ENCODE measurements around the gene SPINK6.

DNA sequence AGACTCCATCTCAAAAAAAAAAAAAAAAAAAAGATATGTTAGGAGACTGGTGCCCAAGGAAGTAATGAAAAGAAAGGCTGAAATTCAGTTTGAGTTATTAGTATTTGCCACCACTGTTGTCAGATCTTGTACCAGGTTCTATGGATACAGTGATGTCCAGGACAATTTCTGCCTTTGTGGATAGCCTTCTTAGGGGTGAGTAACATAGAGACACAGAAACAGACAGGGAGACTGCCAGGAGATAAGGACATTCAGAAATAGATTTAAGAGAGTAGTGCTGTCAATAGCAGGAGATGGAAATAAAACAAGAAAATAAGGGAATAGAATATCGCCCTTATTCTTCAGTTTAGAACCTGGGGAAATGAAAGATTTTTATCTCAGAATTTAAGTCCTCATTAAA is 40.8 kb upstream of the SPINK6 start:
- TF ChIP-seq JUN (IDR thresholded peaks at IDR 0.05) (no peak), RFX5 (IDR thresholded peaks at IDR 0.05) (no peak), FOSL2 (IDR thresholded peaks at IDR 0.05) (no peak), FOSL2 (CRISPR knock-in tag; IDR thresholded peaks at IDR 0.05) (no peak), MAFK (IDR thresholded peaks at IDR 0.05; ENCODE audit: partially characterized antibody) (no peak), EP300 (IDR thresholded peaks at IDR 0.05) (no peak), SMC3 (IDR thresholded peaks at IDR 0.05) (no peak), MYC (IDR thresholded peaks at IDR 0.05; ENCODE audit: borderline replicate concordance, low read length) (no peak), ESRRA (IDR thresholded peaks at IDR 0.05; ENCODE audit: borderline replicate concordance, low read length) (no peak), NPAS2 (CRISPR knock-in tag; IDR thresholded peaks at IDR 0.05; ENCODE audit: borderline replicate concordance) (no peak), POLR2A (IDR thresholded peaks at IDR 0.05; ENCODE audit: low read length) (no peak)
- TF ChIP-seq, protein P1, sequence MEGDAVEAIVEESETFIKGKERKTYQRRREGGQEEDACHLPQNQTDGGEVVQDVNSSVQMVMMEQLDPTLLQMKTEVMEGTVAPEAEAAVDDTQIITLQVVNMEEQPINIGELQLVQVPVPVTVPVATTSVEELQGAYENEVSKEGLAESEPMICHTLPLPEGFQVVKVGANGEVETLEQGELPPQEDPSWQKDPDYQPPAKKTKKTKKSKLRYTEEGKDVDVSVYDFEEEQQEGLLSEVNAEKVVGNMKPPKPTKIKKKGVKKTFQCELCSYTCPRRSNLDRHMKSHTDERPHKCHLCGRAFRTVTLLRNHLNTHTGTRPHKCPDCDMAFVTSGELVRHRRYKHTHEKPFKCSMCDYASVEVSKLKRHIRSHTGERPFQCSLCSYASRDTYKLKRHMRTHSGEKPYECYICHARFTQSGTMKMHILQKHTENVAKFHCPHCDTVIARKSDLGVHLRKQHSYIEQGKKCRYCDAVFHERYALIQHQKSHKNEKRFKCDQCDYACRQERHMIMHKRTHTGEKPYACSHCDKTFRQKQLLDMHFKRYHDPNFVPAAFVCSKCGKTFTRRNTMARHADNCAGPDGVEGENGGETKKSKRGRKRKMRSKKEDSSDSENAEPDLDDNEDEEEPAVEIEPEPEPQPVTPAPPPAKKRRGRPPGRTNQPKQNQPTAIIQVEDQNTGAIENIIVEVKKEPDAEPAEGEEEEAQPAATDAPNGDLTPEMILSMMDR (IDR thresholded peaks at IDR 0.05): no peak
- TF ChIP-seq, protein P2, sequence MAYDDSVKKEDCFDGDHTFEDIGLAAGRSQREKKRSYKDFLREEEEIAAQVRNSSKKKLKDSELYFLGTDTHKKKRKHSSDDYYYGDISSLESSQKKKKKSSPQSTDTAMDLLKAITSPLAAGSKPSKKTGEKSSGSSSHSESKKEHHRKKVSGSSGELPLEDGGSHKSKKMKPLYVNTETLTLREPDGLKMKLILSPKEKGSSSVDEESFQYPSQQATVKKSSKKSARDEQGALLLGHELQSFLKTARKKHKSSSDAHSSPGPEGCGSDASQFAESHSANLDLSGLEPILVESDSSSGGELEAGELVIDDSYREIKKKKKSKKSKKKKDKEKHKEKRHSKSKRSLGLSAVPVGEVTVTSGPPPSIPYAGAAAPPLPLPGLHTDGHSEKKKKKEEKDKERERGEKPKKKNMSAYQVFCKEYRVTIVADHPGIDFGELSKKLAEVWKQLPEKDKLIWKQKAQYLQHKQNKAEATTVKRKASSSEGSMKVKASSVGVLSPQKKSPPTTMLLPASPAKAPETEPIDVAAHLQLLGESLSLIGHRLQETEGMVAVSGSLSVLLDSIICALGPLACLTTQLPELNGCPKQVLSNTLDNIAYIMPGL (CRISPR knock-in tag; IDR thresholded peaks at IDR 0.05; ENCODE audit: borderline replicate concordance): no peak
- TF ChIP-seq, protein P3, sequence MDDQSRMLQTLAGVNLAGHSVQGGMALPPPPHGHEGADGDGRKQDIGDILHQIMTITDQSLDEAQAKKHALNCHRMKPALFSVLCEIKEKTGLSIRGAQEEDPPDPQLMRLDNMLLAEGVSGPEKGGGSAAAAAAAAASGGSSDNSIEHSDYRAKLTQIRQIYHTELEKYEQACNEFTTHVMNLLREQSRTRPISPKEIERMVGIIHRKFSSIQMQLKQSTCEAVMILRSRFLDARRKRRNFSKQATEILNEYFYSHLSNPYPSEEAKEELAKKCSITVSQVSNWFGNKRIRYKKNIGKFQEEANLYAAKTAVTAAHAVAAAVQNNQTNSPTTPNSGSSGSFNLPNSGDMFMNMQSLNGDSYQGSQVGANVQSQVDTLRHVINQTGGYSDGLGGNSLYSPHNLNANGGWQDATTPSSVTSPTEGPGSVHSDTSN (IDR thresholded peaks at IDR 0.05): no peak
